CD4-positive, alpha-beta T cell treated with Interleukin-6 at 100 ng/mL for 8 hours (primary cell): ENCODE measurements around the gene KCNJ5.
A peak's percentile ranks its signal among the peaks of the same experiment; 100 is the strongest.

Experiments used
- DNase-seq: peaks from one replicate; pipeline ENCODE4 v3.0.0-alpha.2; 2020; ENCODE audit warnings: mixed read lengths, low spot score

Gene KCNJ5

GRCh38 chr11:128895526-128895925, 4.4 kb downstream of the KCNJ5 start:
- DNase-seq, result no peak

GRCh38 chr11:128896356-128896755, 5.2 kb downstream of the KCNJ5 start:
- DNase-seq, result no peak

GRCh38 chr11:128897826-128898225, 6.7 kb downstream of the KCNJ5 start:
- DNase-seq, result no peak

- no peak for DNase-seq
These were observed 7.6 kb downstream of the KCNJ5 start for GRCh38 chr11:128898580-128899344.

GRCh38 chr11:128900468-128900867, 9.3 kb downstream of the KCNJ5 start:
- DNase-seq, result no peak

- DNase-seq, result no peak
These were observed 10.7 kb downstream of the KCNJ5 start for GRCh38 chr11:128901653-128902514.

- DNase-seq, result no peak
These were observed 11.4 kb downstream of the KCNJ5 start for GRCh38 chr11:128902515-128903066.

- no peak for DNase-seq
These were observed 12.3 kb downstream of the KCNJ5 start for GRCh38 chr11:128903248-128904061.

- DNase-seq, result no peak
These were observed 13.1 kb downstream of the KCNJ5 start for GRCh38 chr11:128904303-128904655.

- DNase-seq, result no peak
These were observed 13.6 kb downstream of the KCNJ5 start for GRCh38 chr11:128904656-128905344.

- DNase-seq, result peak; percentile 29
These were observed 14.4 kb downstream of the KCNJ5 start for GRCh38 chr11:128905345-128906184.

- DNase-seq, result no peak
These were observed 15.3 kb downstream of the KCNJ5 start for GRCh38 chr11:128906185-128907050.

GRCh38 chr11:128907585-128907984, 16.4 kb downstream of the KCNJ5 start:
- DNase-seq, result no peak

GRCh38 chr11:128908391-128909246, 17.5 kb downstream of the KCNJ5 start:
- DNase-seq, result no peak

GRCh38 chr11:128909438-128910125, 18.4 kb downstream of the KCNJ5 start:
- DNase-seq, result no peak

- no peak for DNase-seq
These were observed 19.4 kb downstream of the KCNJ5 start for GRCh38 chr11:128910576-128910975.

- no peak for DNase-seq
These were observed 20.1 kb downstream of the KCNJ5 start for GRCh38 chr11:128911239-128911638.

GRCh38 chr11:128911701-128912100, 20.5 kb downstream of the KCNJ5 start:
- DNase-seq, result no peak
